HG03558 (cell line): ENCODE results near the gene MAD1L1.

Experiments used
- ATAC-seq: cut with Tn5 transposase; IDR thresholded peaks from one replicate; pipeline ENCODE4 v1.9.1; 2021; ENCODE audit warnings: moderate number of reproducible peaks; ENCODE audit not compliant: unreplicated experiment; ENCODE audit errors: extremely low read depth

The MAD1L1 gene

DNA sequence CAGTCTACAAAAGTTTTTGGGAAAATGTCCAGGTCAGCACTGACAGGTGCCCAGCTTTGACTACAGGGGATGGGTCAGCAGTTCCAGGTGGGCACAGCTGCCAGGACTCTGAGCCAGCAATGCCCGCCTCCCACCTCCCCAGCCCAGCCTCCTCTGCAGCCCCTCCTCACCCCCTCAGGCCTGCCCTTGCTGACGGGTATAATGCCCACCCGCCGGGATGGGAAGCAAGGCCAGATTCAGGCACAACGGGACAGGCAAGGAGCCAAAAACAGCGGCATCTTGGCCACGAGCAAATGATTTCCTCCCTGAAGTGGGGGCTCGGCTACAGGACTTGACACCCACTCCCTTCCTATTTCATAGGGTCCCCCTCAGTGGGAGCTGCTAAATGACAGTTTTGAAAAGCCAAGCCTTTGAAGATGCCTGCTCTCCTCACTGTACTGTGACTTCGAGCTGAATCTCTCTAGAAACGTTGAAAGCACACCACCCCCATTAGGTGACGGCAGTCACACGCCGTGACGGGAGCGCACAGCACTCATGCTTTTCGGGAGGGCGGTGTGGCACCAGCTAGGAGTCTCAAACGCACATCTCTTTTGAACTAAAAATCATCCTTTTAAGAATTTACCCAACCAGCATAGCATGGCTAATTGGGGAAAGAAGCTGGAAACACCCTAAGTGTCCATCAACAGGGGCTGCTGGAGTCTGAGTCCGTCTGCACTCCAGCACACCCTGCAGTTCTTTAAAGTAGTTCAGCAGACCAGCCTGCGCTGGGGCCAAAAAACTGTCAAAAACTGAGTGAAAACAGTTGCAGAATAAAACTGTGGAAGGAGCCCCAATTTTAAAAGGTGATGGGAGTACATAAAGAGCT lies 29.6 kb downstream of the MAD1L1 start:
- no peak for ATAC-seq

DNA sequence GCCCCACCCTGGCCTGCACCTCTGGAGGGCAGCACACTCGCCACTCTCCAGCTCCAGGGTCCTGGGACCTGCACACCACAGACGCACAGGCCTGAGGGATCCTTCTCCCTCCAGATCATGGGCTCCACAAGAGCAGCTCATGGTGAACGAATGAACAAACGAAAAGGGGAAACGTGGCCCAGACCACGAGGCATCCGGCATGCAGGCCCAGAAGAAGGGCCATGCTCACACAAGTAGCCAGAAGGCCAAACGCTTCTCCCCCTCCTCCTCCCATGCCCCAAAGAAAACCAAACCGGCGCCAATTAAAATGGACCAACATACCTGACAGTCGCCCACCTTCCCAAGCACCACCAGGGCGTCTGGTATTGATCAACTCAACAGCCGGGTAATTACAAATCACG lies 30.4 kb downstream of the MAD1L1 start:
- no peak for ATAC-seq

DNA sequence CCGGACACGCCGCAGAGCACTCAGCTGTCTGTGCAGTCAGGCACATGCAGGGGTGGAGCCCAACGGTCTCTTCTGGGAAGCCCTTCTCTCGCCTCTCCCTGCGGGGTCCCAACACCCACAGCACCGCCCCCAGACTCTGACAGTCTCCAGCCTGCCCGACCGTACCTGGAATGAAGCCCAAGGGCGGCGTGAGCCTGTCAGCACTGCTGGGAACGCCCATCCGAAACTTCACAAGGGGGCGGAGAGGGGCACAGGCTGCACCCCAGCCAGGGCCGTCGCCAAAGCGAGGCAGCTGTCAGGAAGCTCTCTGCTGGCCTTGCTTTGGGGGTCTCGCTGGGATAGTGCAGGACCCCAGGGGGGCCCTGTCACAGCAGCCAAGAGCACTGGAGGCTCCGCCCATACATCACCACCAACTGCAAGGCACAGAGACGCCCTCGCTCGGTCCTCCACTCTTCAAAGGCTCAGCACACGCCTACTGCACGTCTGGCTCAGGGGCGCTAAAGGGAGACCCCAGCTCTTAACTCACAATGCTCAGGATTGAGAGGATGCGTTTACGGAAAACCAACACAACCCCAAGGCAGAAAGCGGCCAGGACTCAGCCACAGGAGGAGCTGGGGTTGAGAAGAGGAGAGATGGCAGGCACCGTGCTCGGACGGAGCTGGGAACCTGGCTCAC lies 30.9 kb downstream of the MAD1L1 start:
- ATAC-seq = no peak

DNA sequence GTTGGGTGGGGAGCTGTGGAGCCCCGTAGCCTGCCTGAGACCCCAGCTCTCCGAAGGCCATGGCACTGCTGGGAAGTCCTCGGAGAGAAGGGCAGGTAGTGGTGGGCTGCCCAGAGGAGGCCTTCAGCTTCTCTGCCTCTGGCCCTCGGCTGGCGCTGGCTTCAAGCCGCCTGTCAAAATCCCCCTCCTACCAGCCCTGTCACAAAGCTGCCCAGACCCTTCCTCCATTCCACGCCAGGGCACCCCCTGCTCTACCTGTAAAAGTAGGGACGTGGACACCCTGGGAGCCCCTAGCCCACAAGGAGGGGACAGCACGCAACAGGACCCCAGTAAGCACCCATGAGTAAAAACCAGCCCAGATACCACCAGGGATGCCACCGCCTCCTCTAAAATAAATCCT lies 31.6 kb downstream of the MAD1L1 start:
- ATAC-seq = no peak

DNA sequence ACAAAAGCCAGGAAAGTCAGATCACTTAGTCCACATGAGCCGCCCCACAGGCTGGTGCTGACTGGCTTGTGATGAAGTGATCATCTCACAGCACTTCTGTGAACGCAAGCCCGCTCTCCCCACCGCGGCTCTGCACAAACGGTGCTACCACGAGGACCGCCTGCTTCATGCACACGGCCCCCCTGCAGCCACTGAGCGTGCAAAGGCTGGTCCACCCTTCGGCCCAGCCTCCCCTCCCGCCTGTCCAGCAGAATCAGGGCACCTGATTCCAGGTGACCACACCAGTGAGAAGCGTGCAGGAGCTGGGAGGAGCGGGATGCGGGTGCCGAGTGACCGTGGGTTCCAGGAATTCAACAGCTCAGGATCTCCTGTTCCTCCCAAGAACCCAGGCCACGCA lies 32.2 kb downstream of the MAD1L1 start:
- no peak for ATAC-seq

DNA sequence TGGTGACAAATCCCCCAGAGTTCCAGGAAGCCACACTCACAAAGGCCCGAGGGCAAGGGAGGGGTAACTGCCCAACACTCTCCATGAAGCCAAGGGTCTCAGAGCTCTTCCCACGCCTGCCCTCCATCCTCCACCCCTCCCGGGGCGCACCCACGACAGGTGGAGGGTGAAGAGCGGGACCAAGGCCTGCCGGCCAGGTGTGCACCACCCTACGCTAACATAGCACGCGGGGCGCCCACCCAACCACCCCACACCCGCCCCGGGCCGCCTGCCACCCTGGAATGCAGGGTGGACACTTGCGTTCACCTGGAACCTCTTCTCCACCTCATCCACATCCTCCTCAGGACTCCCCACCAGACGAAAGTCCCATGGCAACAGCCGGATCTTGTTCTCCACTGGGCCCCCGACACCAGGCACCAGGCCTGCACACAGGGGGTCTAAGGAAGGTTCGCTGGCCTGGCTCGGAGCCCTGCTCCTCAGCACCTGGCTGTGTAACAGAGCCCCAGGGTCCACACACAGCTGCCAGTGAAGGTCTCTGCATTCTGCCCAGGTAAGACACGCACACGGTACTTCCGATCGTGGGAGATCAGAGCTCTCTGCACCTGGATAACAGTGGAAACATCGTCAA lies 32.7 kb downstream of the MAD1L1 start:
- no peak for ATAC-seq

DNA sequence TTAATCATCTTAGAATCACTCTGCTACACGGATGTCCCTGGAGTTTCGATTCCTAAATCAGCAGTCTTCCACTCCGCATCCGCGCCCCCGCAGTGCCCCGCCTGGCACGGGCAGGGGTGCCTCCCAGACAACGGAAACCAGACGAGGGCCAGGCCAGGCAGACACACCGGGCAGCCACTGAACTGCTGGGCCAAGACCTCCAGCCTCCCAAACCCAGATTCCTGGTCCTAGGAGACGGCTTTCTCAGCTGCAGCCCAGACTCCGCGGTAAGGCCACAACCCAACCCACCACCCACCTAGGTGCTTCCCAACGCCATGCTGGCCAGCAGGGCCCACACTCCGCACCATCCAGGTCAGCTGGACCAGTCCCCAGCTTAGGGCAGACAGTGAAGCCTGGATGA lies 33.2 kb downstream of the MAD1L1 start:
- no peak for ATAC-seq

DNA sequence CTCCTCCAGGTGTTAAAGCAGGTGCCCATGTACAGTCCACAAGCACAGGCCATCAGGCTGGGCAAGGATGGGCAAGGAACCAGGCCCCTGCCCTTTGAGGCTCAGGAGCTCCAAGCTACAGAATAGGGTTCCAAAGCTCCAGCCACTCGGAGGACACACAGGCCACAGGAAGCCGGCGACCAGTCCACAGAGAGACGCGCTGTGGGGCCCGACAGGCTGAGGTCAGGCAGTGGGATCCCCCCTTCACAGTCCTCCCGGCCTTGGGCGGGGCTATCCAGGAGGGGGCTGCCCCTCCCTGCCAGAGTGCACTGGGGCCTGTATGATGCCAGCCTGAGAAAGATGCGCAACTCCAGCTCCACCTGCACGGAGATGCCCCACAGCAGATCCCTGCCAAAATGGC lies 34.0 kb downstream of the MAD1L1 start:
- no peak for ATAC-seq

DNA sequence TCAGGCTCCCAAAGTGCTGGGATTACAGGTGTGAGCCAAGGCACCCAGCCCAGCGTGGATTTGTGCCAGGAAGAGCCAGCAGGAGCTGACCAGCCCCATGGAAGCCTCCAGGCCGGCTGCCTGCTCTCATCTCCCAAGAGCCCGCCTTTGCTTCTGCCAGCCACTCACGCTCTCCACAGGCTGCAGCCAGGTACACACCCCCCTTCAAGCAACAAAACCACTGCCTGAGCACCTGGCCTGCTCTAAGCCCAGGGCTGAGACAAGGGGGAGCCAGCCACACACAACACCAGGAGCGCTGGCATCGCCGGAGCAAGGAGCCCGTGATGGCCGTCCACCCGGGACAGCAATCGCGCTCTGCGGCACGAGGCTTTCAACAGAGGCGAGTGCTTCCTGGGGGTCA lies 34.5 kb downstream of the MAD1L1 start:
- no peak for ATAC-seq

DNA sequence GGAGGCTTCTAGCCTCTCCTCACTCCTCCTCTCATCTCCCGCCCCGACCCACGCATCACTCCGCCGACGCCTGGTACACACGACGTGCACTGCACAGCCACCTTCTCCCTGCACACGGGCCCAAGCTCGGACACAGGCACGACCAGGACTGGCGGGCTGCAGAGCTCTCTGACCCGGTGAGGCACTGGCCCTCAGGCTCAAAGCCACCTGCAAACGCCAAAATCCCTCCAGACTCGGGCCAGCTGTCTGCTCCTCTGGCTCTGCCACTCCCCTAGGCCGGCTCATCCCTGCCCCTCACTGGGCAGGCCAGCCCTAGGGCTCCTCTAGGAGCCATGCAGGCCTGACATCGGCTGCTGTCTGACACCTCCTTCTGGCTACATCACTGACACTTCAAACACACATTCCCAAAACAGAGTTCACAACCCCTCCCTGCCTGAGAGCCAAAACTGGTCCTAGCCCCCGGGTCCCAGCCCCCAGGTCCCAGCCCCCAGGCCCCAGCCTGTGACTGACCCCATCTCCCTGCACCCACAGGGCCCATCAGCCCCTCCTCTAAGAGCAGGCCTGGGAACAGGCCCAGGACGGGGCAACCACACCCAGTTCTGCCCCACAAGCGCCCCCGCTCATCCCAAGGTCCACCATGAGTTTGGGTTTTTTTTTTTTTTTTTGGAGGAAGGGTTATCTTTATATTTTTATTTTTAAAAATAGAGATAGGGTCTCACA lies 35.1 kb downstream of the MAD1L1 start:
- no peak for ATAC-seq

DNA sequence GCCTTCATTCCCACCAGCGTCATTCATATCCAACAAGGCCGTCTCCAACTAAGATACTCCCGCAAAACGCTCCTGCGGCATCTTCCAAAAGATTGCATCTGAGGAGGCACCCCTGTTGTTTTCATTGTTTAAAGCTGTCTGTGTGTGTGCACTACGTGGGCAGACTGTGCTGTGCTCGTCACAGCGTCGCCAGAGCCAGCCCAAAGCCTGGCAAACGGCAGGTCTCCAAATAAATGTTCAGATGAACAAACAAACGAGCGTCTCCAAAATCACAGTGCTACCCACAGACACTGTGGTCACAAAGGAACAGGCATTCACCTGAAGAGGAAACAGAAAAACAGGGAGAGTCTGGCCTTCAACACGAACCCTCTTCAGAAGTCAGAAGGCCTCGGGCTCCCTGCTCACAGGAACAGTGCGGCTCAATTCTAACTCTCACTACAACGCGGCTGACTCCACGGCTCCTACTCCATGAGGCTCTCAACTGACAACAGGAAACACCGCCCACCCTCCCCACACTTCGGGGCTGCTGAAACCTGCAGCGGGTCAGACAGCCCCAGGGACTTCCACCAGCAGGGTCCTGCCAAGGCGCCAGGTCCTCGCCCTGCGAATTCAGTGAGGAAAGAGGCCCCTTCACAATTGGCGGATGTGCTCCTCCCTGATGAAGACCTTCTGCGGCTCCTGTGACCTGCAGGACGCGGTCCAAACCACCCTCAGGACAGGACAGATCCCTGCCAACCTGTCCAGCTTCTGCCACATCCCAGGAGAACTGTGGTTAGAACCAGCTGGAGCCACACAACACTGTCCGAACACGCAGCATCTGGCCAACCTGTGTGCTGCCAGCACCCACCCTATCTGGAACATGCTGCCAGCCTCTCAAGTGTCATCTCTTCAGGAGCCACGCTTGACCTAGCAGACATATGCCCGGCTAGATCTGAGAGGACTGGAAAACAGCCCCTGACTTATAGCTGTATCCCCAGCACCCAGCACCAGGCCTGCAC lies 36.1 kb downstream of the MAD1L1 start:
- no peak for ATAC-seq

DNA sequence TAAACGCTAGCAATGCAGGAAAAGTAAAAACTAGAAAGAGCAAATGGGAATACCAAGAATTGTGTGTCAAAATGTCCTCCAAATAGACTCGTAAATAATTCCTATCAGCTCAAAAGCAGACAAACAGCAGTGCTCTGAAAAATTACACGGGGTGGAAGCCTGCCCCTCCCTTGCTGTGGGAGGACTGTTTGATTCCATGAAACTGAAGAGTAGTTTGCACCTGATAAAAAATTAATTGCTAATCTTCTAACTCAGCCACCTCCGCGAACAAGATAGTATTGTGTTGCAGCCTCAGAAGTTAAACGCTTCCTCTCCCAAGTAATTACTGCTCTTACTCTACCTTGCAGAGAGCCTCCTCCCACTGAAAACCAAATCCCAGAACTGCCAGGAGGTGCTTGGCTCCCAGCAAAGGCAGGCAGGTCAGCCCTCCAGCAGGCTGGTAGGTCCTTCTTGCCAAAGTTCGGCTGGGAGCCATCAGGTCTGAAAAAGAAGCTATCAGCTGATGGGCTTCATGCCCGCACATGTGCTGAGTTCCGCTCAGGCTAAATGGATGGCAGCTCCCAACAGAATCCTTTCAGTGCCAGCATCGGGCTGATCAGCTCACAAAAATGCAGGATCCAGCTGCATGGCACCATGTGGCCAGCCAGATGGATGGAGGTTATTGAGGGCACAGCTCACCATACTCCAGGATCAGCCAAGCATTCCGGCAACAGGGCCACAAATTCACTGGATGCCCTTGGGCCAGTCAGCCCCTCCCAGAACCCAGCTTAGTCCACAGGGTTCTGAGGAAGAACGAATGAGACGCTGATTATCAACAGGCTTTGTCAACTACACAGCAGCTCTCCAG lies 37.1 kb downstream of the MAD1L1 start:
- no peak for ATAC-seq

DNA sequence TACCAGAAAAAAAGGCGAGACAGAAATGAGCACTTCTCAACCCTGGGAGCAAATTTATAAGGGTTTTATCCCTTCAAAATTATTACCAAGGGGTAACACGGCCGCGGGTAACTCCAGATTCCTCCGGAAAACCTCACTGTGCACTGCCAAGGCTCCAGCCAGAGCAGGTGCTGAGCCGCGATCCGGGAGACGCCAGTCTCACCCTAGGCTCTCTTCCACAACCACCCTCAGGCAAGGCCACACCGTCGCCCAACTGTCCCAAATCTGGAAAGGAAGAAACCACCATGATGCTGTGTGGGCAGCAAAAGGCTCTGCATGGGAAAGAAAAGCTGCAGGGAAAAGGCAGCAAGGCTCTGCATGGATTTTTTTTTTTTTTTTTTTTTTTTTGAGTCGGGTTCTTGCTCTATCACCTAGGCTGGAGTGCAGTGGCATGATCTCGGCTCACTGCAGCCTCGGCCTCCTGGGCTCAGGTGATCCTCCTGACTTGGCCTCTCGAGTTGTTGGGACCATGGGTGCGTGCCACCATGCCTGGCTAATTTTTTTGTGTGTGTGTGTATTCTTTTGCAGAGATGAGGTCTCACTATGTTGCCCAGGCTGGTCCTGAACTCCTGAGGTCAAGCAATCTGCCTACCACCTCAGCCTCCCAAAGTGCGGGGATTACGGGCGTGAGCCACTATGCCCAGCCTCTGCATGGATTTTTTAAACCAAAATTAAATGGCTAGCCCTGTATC lies 39.0 kb downstream of the MAD1L1 start:
- ATAC-seq = no peak

DNA sequence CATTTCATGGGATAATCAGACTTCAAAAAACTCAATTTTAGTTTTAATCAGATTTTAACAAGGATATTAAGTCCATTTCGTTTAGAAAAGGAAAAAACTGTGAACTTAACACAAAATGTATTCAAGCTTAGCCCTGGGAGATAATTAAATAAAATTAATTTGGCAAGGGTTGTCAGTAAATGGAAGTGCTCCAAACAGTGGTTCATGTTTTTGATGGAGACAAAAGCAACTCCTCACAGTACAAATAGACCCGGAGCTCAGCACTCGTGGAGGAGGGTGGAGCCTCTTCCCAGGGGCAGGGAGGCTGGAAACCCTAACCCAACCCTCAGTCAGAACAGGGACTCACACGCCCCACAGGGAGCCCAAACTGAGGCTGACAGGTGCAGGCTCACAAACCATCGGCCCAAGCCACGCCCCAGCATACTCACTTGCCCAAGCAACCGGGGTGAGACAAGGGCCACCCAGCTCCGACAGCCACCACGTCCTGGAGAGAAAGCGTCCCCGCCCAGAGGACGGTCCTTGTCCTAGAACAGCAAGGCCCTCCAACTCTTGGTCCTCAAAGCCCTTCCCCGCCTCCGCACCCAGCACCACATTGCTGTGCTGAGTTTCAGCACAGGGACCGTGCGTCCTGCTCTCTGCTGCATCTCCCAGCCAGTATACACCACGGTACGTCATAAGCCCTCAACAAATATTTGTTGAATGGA lies 39.8 kb downstream of the MAD1L1 start:
- ATAC-seq = no peak

DNA sequence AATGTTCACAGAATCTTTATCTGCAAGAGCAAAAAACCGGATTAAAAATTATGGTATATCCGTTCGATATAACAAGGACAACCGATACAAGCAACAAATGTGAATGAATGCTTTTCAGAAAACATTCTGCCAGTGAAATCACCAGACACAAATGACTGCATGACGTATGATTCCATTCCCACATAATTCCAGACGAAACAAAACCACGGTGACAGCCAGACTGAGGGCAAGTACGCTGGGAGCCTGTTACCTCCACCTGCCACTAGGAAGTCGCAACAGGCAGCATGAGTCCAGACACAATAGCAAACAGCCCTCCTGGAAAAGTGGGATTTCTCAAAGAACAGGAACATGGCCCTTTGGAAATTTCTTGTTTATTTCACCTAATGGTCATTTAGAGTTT lies 41.7 kb downstream of the MAD1L1 start:
- ATAC-seq = no peak

DNA sequence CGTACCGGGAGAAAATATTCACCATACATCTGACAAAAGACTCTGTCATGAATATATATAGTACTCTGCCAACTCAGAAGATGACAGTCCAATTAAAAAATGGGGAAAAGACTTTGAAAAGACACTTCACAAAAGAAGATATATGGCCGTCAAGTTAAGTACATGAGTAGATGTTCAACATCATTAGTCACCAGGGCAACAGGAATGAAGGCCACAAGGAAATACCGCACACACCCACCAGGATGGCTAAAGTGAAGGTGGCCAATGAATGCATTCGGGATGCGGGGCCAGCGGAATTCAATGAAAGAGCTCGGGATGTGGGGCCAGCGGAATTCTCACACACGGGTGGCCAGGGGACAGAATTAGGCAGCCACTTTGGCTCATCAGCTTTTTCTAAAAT lies 42.2 kb downstream of the MAD1L1 start:
- no peak for ATAC-seq

DNA sequence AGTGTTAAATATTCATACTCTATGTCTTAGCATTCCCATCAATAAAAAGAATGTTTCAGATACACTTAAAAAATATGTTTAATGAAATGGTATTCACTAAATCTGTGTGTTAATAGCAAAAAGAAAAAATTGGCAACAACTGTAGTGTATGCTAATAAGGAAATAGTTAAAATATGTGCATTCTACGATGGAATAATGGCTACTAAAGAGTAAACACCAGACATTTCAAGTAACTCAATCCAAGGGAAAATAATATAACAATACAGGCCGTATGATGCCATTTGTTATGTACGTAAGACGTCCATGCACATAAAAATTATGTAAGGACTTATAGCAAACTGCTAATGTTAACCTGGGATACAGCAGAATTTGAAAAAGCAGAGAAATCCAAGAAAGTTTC lies 46.6 kb downstream of the MAD1L1 start:
- ATAC-seq = no peak
